Colon (tissue), 2 donors: Measurements from ENCODE around the gene FAM98C.
"Not testable (repeated sequence)": the region's sequence is repeated elsewhere in the genome, so short reads cannot be mapped to it uniquely, and the experiment has no call there.

Experiments used
- FAIRE-seq: peaks from 2 replicates; lab custom pipeline; 2012; peaks lifted over from hg19 to GRCh38; lab: Jason Lieb, UNC
- donor health status: control.
- donor health status: control.

Gene FAM98C

DNA sequence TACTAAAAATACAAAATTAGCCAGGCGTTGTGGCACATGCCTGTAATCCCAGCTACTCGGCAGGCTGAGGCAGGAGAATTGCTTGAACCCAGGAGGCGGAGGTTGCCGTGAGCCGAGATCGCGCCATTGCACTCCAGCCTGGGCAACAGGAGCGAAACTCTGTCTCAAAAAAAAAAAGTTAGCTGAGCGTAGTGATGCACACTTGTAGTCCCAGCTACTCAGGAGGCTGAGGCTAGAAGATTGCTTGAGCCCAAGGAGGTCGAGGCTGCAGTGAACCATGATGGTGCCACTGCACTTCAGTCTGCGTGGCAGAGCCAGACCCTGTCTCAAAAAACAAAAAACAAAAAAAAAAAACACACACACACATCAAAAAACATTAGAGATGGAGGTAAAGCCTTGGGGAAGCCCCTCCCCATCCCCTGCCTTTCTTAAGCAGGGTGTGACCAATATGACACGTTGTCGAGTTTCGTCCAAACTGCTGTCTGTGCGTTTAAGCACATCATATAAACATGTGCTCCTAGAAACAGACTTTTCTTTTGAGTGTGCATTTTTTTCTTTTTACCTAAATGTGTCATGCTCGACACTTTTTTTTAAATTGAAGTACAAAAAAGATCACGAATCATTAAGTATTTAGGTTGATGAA lies 24.3 kb downstream of the FAM98C start:
- not testable (repeated sequence) for FAIRE-seq

DNA sequence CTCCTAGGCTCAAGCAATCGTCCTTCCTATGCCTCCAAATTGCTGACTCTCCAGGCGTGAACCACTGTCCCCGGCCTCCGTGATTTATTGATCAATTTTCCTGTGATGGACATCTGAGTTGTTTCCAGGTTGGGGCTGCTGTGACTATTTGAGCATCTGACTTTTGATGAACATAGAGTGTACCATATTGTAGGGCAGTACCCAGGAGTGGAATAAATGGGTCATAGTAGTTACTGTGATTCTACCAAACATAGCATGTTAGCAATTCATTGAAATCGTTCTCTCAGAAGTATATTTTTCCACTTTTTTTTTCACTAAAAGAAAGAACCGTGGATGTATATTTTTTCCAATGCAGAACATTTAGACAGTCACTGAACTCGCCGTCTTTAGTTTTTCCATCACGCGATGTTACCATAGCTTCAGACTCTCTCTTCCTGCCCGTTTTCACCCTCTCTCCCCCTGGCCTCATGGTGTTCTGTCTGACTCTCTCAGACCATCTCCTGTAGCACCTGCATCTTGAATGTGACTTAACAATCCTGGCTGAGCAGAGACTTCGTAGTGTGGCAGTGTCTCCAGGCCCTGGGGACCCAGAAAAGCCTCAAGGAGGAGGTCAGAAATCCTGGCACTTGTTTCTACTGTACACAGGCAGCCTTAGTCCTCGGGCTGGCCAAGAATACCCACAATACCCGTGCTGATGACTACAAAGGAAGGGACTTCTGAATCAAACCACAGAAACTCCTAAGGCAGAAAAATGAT lies 26.3 kb downstream of the FAM98C start:
- FAIRE-seq, result no peak

DNA sequence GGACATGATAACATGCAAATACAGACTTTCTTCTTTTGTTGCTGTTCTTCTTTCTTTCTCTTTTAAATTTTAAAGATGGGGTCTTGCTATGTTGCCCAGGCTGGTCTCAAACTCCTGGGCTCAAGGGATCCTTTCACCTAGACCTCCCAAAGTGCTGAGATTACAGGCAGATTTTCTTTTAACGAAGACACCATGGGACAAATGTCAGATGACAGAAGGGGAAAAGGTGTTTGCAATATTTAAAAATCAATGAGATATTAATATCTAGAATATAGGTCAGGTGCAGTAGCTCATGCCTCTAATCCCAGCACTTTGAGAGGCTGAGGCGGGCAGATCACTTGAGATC lies 26.9 kb downstream of the FAM98C start:
- FAIRE-seq, result no peak

DNA sequence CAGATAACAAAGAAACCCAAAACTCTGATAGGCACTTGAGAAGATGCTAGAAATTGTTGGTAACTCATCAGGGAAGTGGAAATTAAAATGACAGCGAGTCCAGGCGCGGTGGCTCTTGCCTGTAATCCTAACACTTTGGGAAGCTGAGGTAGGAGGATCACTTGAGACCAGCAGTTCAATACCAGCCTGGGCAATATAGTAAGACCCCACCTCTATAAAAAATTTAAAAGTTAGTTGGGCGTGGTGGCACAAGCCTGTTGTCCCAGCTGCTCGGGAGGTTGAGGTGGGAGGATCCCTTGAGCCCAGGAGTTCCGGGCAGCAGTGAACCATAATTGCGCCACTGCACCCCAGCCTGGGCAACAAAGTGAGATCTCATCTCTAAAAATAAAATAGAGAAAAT lies 28.0 kb downstream of the FAM98C start:
- FAIRE-seq, result no peak

DNA sequence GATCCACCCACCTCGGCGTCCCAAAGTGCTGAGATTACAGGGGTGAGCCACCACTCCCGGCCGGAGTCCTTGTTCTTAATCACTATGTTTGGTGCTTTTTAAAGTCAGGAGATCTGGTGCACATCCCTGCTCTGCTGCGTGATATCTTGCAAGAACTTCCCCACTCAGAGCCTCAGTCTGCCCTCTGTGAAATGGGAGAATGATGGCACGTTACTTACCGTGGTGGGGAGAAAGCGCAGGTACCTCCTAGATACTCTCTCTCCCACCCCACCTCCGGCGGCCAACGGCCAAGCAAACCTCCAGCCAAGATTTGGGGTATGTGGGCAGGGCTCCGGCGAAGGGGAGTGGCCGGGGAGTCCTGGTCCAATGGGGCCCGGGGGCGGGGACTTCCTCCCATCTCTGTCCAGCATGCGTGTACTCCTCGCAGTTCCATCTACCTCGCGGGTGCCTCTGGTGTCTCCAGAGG lies 30.4 kb downstream of the FAM98C start, which contains the start of gene RYR1:
TSS of gene RYR1 (plus strand) at position 424 of the 466 bp plus-strand sequence. CDS start 139 bp downstream, outside the sequence.
- no peak for FAIRE-seq

DNA sequence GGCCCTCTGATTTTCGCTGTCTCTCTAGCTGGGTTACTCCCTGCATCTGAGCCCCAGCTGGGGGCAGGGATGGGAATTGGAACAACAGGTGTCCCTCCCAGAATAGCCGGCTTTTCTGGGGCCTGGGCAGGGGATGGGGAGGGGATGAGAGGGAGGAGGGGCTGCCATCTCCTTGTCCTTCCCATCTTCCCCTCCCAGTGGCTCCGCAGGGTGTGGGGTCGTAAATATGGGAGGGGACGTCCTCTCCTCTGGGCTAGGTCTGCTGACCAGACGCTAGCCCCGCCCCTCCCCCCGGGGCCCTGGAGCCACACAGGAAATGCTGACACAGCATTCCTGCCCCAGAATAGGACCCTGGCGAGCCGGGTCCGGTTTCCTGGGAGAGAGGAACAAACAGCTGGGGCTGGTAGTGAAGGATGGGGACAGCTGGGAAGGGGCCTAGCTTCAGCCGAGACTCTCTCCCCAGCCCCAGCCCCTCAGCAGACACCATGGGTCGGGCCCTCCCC lies 31.7 kb downstream of the FAM98C start:
- no peak for FAIRE-seq

DNA sequence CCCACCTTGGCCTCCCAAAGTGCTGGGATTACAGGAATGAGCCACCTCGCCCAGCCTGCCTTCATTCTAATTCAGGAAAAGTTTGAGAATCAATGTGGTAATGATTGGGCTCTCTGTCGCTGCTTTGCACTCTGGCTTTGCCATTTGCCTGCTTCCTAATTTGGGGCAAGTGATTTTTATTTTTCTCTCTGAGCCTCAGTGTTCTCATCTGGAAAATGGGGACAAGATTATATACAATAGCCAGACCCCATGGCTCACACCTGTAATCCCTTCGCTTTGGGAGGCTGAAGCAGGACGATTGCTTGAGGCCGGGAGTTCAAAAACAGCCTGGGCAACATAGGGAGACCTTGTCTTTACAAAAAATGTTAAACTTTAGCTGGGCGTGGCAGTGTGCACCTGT lies 34.4 kb downstream of the FAM98C start:
- FAIRE-seq, result no peak

DNA sequence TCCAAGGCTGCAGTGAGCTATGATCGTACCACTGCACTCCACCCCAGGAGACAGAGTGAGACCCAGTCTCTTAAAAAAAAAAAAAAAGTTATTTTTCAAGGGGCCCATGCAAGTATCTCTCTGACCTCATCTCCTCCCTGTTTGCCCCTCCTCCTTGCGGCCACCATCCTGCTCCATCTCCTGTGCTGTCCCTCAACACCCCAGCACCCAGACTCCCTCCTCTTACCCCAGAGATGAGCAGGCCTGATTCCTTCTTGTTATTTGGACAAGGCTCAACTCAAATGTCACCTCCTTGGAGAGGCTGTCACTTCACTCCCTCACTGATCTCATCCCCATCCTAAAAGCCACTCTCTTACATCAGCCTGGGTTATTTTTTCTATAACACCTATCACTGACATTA lies 35.0 kb downstream of the FAM98C start:
- no peak for FAIRE-seq

DNA sequence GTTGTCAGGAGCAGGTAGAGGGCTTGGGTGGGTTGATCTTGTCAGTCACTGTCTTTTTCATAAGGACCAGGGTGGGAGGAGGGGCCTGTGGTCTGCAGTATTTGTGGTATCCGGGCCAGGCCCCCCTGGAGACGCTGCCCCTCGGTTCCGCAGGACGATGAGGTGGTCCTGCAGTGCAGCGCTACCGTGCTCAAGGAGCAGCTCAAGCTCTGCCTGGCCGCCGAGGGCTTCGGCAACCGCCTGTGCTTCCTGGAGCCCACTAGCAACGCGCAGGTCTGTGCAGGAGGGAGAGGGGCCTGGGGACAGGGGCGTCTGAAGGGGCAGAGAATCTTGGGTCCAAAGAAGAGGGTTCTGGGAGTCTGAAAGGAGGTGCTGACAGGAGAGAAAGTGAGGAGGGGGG lies 37.7 kb downstream of the FAM98C start:
- FAIRE-seq, result no peak

DNA sequence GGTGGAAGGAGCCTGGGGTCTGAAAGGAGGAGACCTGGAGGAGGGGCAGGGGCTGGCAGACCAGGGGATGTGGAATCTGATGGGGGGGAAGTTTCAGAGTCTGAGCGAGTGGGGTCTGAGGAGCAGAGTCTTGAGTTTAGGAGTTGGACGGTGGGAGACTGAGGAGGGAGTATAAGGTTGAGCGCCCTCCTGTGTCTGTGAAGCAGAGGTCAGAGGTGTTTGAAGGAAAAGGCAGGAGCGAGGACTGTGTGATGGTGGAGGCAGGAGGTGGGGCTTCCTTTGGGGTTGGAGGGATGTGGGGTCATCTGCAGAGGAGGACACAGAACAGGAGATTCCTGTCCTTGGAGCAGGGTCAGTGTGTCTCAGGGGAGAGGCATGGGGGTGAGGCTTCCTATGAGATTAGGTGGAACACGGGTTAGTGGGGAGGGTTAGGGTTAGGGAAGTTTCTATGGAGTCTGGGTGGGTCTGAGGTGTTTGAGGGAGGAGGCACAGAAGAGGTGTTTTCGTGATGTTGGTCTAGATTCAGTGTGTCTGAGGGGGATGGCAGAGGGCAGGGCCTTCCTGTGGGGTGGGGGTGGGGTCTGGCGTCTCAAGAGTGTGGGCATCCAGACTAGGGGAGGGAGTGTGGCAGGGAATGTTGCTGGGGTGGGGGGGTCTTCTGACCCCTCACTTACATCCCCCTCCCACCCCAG lies 38.9 kb downstream of the FAM98C start:
- FAIRE-seq, result no peak

DNA sequence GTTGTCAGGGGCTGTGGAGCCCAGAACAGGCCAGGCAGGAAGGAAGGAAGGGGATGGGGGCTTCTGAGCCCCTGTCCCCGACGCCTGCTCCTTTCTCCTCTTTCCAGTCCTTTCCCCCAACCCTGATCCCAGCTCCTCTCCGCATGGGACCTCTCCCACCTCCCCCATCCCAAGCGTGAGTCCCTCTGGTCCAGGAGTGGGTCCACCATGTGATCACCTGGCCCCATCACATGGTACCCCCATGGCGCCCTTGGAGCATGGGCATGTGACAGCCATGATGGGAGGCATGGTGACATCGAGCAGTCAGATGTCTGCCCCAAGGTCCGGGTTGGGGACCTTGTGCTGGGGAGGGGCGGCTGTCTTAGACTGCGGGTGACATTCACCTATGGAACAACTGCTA lies 39.8 kb downstream of the FAM98C start:
- no peak for FAIRE-seq

DNA sequence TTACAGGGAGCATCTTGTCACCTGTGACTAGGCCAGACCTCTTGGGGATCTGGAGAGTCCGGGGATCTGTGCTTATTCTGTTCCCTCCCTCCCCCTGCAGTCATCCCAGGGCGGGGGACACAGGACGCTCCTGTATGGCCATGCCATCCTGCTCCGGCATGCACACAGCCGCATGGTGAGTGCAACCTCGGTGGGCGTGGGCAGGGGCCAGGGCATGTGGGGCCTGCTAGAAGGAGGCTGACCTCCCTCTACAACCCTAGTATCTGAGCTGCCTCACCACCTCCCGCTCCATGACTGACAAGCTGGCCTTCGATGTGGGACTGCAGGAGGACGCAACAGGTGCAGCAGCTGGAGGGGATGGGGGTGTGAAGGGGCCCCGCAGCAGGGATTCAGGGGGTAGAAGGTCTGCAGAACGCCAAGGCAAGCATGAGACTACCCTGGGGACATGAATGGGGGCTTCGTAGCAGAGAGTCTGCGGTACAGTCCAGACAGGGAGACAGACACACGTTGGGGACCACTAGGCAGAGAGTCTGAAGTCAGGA lies 40.6 kb downstream of the FAM98C start:
- FAIRE-seq, result no peak

DNA sequence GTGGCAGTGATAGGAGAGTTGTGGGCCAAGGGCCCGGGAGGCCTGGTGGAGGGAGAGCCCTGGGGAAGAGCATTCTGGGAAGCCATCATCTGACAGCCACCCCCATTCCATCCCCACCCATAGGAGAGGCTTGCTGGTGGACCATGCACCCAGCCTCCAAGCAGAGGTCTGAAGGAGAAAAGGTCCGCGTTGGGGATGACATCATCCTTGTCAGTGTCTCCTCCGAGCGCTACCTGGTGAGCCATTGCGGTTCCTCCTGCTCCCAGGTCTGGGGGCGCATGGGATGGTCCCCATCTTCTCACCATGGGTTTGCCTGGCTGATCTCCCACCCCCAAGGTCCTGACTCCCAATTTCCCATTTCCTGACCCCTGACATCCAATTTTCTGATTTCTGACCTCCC lies 41.1 kb downstream of the FAM98C start:
- FAIRE-seq, result no peak

DNA sequence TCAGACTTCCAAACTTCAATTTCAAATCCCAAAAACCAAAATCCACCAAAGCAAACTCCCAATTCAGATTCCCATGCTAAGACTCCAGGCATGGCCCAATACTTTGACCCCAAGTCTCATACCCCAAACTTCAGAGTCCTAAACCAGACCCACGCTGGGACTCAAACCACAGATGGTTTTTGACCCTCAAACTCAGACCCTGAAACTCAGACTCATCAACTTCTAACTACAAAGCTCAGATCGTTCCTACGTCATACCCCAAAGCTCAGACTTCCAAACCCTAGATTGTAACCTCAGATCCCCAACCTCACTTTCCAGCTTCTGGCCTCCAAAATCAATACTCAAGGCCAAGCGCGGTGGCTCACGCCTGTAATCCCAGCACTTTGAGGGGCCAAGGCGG lies 42.5 kb downstream of the FAM98C start:
- FAIRE-seq, result no peak

DNA sequence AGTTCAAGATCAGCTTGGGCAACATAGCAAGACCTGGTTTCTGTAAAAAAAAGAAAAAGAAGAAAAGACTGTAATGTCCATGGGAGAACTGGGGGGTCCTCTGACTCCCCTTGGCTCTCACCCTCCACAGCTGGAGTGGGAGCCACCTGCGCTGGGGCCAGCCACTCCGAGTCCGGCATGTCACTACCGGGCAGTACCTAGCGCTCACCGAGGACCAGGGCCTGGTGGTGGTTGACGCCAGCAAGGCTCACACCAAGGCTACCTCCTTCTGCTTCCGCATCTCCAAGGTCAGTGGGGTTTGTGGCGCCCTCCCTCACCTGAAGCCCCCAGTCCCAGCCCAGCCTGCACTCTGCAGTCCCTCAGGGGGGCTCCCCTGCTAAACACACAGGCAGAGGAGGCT lies 45.3 kb downstream of the FAM98C start:
- no peak for FAIRE-seq

DNA sequence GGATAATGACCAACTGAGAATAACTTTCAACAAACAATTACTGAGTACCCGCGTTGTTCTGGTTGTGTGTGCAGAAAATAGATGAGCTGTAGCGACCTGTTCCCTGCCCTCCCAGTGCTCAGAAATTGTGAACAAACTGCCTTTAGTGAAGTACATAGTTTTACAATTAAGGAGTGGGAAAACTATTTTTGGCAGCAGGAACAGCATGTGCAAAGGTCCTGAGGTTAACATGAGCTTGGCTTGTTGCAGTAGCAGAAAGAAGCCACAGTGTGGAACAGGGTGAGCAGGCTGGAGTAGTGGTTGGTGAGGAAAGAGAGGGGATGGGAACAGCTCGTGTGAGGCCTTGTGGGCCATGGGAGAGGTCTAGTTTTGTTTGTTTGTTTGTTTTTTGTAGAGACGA lies 46.6 kb downstream of the FAM98C start:
- FAIRE-seq, result no peak

DNA sequence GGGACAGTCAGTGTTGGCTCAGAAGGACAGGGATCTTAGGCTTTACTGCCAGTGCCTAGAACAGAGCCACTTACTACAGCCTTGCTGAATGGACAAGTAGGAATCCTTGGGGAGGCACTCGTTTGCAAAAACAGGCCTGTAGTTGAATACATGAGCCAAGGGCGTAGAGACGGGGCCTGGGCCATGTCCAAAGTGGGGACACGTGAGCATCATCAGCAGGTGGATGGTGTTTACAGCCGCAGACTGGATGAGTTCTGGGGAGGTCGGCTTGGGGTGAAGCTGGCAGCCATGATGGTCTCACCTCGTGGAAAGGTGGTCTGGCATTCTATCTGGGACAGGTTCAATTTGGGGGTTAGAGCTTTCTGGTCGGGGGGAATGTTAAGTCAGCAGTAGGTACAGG lies 48.1 kb downstream of the FAM98C start:
- FAIRE-seq, result no peak

DNA sequence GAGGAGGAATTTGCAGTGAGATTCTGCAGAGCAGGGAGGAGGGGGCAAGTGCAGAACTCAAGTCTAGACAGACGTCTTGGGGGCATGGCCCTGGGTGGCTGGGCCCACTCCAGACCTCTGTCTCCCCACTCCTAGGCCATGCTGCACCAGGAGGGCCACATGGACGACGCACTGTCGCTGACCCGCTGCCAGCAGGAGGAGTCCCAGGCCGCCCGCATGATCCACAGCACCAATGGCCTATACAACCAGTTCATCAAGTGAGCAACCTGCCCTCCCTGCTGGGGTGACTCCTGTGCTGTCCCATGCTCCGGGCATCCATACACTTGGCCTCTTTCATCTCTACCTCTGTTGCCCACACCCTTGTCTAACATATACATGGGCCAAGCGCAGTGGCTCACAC lies 48.7 kb downstream of the FAM98C start:
- FAIRE-seq, result no peak

DNA sequence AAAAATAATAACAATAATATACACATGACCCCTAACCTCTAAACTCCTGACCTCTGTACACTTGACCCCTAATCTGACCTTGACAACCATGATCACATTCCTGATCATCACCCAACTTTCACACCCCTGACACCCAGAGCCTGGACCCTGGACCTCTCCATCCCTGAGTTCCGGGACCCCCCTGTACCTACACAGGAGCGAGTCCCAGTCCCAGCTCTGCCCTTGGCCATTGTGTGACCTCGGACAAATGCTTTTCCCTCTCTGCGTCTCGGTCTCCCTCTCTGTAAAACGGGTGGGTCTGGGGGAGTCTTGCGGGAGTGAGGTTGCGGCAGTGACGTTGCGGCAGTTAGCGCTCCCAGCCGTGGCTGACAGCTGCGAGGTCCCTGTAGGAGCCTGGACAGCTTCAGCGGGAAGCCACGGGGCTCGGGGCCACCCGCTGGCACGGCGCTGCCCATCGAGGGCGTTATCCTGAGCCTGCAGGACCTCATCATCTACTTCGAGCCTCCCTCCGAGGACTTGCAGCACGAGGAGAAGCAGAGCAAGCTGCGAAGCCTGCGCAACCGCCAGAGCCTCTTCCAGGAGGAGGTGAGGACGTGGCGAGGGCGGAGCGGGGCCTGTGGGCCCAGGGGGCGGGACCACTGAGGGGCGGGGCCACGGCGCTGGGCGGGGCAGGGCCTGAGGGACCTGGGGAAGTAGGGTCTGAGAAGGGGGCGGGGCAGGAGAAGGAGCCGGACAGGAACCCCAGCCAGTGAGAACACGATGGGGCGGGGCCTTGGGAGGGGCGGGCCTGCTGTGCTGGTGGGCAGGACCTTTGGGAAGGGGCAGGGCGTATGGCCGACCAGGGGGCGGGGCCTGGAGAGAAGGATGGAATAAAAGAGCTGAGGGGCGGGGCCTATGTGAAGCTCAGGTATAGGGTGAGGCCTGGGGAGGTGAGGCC lies 49.8 kb downstream of the FAM98C start:
- no peak for FAIRE-seq

DNA sequence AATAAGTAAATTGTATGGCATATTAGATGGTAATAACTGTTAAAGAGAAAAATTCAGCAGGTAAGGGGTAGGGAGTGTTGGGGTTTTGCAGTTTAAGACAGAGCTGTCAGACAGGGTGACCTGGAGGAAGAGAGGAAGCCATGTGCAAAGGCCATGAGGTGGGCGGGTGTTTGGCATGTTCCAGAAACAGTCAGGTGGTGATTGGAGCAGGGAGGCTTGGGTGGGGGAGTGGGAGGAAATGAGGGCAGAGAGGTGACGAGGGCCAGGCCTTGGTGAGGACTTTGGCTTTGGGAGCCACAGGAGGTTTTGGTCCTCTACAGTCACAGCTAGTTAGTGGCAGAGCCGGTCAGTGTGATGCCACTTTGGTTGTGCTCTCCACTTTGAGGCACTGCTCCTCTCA lies 50.7 kb downstream of the FAM98C start:
- no peak for FAIRE-seq

DNA sequence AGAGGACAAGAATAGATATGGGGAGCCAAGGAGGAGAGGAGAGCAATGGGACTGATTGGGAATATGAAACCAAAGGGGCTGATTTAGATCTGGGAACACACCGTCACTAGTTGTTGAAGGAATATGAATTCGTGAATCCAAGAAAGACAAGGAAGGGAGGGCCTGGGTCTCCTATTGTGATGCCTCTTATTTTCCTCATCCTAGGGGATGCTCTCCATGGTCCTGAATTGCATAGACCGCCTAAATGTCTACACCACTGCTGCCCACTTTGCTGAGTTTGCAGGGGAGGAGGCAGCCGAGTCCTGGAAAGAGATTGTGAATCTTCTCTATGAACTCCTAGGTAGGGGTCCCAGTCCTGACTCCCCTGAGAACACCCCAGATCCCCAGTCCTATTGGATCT lies 52.1 kb downstream of the FAM98C start:
- FAIRE-seq, result no peak

DNA sequence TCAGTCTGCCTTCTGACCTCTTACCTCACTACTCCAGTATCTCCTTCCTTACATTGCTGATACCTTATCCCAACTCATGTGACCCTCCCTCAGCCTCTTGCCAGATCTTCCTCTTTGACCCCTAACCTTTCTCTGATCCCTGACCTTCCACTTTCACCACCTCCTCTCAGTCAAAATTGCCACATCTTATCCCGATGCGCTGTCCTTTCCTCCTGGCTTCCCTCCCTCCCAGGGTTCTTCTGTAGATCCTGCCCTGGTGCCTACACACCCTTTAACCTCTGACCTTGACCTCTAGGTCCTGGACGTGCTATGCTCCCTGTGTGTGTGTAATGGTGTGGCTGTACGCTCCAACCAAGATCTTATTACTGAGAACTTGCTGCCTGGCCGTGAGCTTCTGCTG lies 54.3 kb downstream of the FAM98C start:
- FAIRE-seq, result no peak
